Osteoblast (primary cell): Measurements from ENCODE around the gene CGN. TPM values are rescaled to one million over a fixed set of nuclear protein-coding genes. Genes with fewer than 3 reads are reported as not detected.

Experiments used
- DNase-seq: peaks from one replicate; pipeline ENCODE4 v3.0.0; 2011; ENCODE audit warnings: low spot score, mixed read lengths; ENCODE audit not compliant: insufficient read length; ENCODE audit errors: missing footprints
- H2AFZ ChIP-seq: 2 replicates; pipeline ENCODE4 v1.6.0; 2011; ENCODE audit warnings: mild to moderate bottlenecking, low read length
- H3K27ac ChIP-seq: 2 replicates; pipeline ENCODE4 v1.5.1; 2011; ENCODE audit warnings: mild to moderate bottlenecking, low read depth, low read length, moderate library complexity
- H3K27me3 ChIP-seq: 2 replicates; pipeline ENCODE4 v1.6.0; 2012; ENCODE audit warnings: mild to moderate bottlenecking, control low read depth, inconsistent platforms, low read length, moderate library complexity; ENCODE audit not compliant: insufficient read depth
- H3K36me3 ChIP-seq: 2 replicates; pipeline ENCODE4 v1.5.1; 2011; ENCODE audit warnings: mild to moderate bottlenecking, low read length, control low read depth, moderate library complexity; ENCODE audit not compliant: insufficient read depth
- H3K4me1 ChIP-seq: 2 replicates; pipeline ENCODE4 v1.5.1; 2011; ENCODE audit warnings: mild to moderate bottlenecking, low read length, control low read depth, moderate library complexity; ENCODE audit not compliant: insufficient read depth
- H3K4me2 ChIP-seq: 2 replicates; pipeline ENCODE4 v1.6.0; 2011; ENCODE audit warnings: mild to moderate bottlenecking, low read length; ENCODE audit not compliant: insufficient read depth
- H3K4me3 ChIP-seq: fragments of 200-600 bp; sonication (generic); 3 replicates; pipeline ENCODE4 v1.5.1; 2012; ENCODE audit warnings: mild to moderate bottlenecking, low read length, inconsistent platforms; ENCODE audit not compliant: insufficient read depth
- H3K79me2 ChIP-seq: 2 replicates; pipeline ENCODE4 v1.6.0; 2012; ENCODE audit warnings: mild to moderate bottlenecking, low read length, control low read depth, inconsistent platforms; ENCODE audit not compliant: insufficient read depth
- H3K9me3 ChIP-seq: 2 replicates; pipeline ENCODE4 v1.5.1; 2011; ENCODE audit warnings: low read depth, low read length, control low read depth
- H4K20me1 ChIP-seq: 2 replicates; pipeline ENCODE4 v1.6.0; 2012; ENCODE audit warnings: mild to moderate bottlenecking, low read length, control low read depth; ENCODE audit not compliant: insufficient read depth
- CTCF ChIP-seq: IDR thresholded peaks from 2 replicates; pipeline ENCODE4 v1.5.1; 2011; ENCODE audit warnings: mild to moderate bottlenecking, low read depth, low read length, moderate library complexity; ENCODE audit errors: extremely low read depth
- total RNA-seq: library from RNA; depleted of rRNA; stranded (reverse); fragments of >200 nt; gene quantifications from 2 replicates; pipeline ENCODE4 v1.2.3, GENCODE V29; 2012

Gene CGN
- total RNA-seq, 1 donor: not detected

- Histone ChIP-seq H3K9me3 (no peaks in the 10 kb centered on the region), H4K20me1 (no peaks in the 10 kb centered on the region), H3K4me3 (no peak overlapping the region), H2AFZ (no peak overlapping the region), H3K4me2 (no peak overlapping the region), H3K79me2 (no peaks in the 10 kb centered on the region), H3K27ac (no peak overlapping the region), H3K36me3 (no peaks in the 10 kb centered on the region), H3K27me3 (peaks cover 21% of the 10 kb centered on the region), H3K4me1 (no peaks in the 10 kb centered on the region)
- TF ChIP-seq CTCF: no peak
- no peak for DNase-seq
These were observed 15.7 kb downstream of the CGN start for GRCh38 chr1:151526735-151527525.

GRCh38 chr1:151529211-151529702 is 18.1 kb downstream of the CGN start:
- no peak overlapping the region for H3K4me3 ChIP-seq
- TF ChIP-seq CTCF: no peak
- no peaks in the 10 kb centered on the region for H3K79me2 ChIP-seq
- H3K36me3 ChIP-seq: no peaks in the 10 kb centered on the region
- H3K4me1 ChIP-seq: no peaks in the 10 kb centered on the region
- H3K27me3 ChIP-seq: peaks cover 4% of the 10 kb centered on the region
- no peak overlapping the region for H2AFZ ChIP-seq
- H3K27ac ChIP-seq: no peak overlapping the region
- DNase-seq: no peak
- H3K9me3 ChIP-seq: no peaks in the 10 kb centered on the region
- H4K20me1 ChIP-seq: no peaks in the 10 kb centered on the region
- no peak overlapping the region for H3K4me2 ChIP-seq

GRCh38 chr1:151529781-151530180 is 18.6 kb downstream of the CGN start:
- no peaks in the 10 kb centered on the region for H3K27me3 ChIP-seq
- H3K27ac ChIP-seq: no peak overlapping the region
- no peaks in the 10 kb centered on the region for H3K9me3 ChIP-seq
- H3K4me2 ChIP-seq: no peak overlapping the region
- no peaks in the 10 kb centered on the region for H4K20me1 ChIP-seq
- no peak for TF ChIP-seq CTCF
- no peak overlapping the region for H2AFZ ChIP-seq
- no peaks in the 10 kb centered on the region for H3K36me3 ChIP-seq
- H3K4me3 ChIP-seq: no peak overlapping the region
- H3K79me2 ChIP-seq: no peaks in the 10 kb centered on the region
- DNase-seq: no peak
- peaks cover under 1% of the 10 kb centered on the region for H3K4me1 ChIP-seq

DNA sequence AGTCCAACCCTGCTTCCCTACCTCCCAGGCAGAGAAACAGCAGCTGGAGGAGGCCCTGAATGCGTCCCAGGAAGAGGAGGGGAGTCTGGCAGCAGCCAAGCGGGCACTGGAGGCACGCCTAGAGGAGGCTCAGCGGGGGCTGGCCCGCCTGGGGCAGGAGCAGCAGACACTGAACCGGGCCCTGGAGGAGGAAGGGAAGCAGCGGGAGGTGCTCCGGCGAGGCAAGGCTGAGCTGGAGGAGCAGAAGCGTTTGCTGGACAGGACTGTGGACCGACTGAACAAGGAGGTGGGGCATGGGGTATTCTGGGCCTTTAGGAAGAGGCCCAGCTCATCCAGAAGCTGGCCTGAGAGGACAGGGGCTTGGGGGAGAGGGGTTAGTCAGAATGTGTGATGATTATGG is 19.3 kb downstream of the CGN start:
- H3K4me2 ChIP-seq: no peak overlapping the region
- no peaks in the 10 kb centered on the region for H3K27me3 ChIP-seq
- no peaks in the 10 kb centered on the region for H3K36me3 ChIP-seq
- H3K9me3 ChIP-seq: no peaks in the 10 kb centered on the region
- peaks cover 7% of the 10 kb centered on the region for H3K4me1 ChIP-seq
- H3K27ac ChIP-seq: no peak overlapping the region
- H3K4me3 ChIP-seq: no peak overlapping the region
- no peak for TF ChIP-seq CTCF
- no peaks in the 10 kb centered on the region for H4K20me1 ChIP-seq
- no peak for DNase-seq
- no peaks in the 10 kb centered on the region for H3K79me2 ChIP-seq
- no peak overlapping the region for H2AFZ ChIP-seq
